ENCODE measurements around the gene GPR45.
A peak's percentile ranks its signal among the peaks of the same experiment; 100 is the strongest.
"Not testable (repeated sequence)": the region's sequence is repeated elsewhere in the genome, so short reads cannot be mapped to it uniquely, and the experiment has no call there.

The GPR45 gene

GRCh38 chr2:105241443-105241842 lies at the start of gene GPR45:
TSS of gene GPR45 (plus strand) at chr2:105241743. CDS start at chr2:105241859, 116 bp downstream.
- no peak for DNase-seq (ENCODE audit: low read depth)

- DNase-seq (ENCODE audit: low read depth) = no peak
Measured at GRCh38 chr2:105194022-105194675, 47.4 kb upstream of the GPR45 start.

DNA sequence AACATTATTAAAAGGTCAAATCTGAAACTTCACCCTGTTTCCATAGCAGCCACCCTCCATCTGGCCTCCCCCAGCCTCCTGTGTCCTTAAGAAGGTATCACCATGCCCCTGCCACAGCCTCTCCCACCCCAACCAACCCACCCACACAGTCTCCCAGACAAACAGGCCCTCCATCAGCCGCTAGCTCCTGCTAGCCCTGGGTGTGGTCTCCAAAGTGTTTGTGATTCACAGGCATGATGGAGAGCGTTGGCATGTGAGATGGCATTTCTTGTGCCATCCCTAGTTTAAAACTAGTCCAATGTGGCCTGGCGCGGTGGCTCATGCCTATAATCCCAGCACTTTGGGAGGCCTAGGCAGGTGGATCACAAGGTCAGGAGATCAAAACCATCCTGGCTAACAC lies 44.9 kb upstream of the GPR45 start:
- DNase-seq (ENCODE audit: low read depth) = no peak

DNA sequence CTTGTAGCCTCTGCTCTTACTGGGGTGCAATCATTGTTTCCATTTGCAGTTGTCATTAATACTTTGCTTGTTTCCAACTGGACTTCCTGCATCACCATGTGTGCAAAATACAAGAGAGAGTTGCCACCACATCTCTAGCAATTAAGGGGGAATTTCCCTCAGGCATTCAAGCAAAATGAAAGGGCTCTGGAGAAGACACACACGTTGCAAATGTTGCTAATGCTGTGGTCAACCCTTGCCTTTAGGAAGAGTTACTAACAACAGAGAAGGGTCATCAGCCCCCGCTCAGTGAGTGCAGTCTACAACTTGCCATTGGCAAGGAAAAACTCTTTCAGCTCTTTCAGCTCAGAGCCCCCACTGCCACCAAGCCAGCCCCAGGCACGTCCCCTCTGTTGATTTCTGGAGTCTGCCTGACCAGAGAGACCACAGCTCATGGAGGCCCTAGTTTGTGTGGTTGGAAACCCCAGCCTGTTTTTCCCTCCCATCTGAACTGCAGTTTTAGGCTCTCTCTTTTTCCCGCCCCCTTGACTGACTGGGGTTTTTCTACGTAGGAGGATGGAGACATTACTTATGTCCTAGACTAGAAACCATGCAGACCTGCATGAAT lies 25.9 kb upstream of the GPR45 start:
- no peak for DNase-seq (ENCODE audit: low read depth)

- no peak for DNase-seq (ENCODE audit: low read depth)
Measured at GRCh38 chr2:105220604-105221003, 20.9 kb upstream of the GPR45 start.

- no peak for DNase-seq (ENCODE audit: low read depth)
Measured at GRCh38 chr2:105224444-105224843, 17.1 kb upstream of the GPR45 start.

DNA sequence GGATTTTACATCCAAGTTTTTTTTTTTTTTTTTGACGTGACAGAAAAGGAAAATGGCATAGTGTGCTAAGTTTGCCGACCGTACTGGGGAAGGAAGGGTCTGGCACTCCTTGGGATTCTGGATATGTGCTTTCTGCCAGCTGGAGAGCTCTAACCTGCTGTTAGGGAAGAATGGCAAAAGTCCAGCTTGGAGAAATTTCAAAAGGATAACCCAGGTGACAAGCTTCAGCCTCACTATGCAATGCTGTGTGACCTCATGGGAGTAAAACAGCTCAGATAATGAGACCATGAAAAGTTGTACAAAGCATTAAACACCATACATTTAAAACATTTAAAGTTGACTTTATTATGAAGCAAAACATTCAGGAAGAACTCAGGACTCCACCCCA lies 10.3 kb upstream of the GPR45 start:
- no peak for DNase-seq (ENCODE audit: low read depth)

GRCh38 chr2:105235388-105236059 lies 6.0 kb upstream of the GPR45 start:
- peak; percentile 32 for DNase-seq (ENCODE audit: low read depth)

DNA sequence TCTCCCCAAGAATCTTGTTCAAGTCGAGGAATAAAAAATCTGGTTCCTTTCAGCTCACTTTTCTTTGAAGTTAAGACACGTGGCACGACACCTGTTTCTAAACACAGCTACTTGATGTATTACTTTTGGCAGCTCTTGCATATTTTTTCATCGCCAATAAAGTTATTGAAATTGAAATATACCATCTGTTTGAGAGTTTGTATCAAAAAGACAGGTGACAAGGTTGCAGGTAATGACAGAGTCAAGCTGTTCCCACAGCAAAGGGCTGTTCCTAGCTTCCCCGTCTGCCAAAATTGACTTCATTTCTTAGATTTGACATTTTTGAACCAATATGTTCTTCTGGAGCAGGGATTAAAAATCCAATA lies 5.5 kb upstream of the GPR45 start:
- no peak for DNase-seq (ENCODE audit: low read depth)

GRCh38 chr2:105237045-105237765 lies 4.3 kb upstream of the GPR45 start:
- DNase-seq (ENCODE audit: low read depth) = no peak

GRCh38 chr2:105238664-105239240 lies 2.8 kb upstream of the GPR45 start:
- DNase-seq (ENCODE audit: low read depth) = no peak

GRCh38 chr2:105239924-105240323 lies 1.6 kb upstream of the GPR45 start:
- peak; percentile 80 for DNase-seq (ENCODE audit: low read depth)

DNA sequence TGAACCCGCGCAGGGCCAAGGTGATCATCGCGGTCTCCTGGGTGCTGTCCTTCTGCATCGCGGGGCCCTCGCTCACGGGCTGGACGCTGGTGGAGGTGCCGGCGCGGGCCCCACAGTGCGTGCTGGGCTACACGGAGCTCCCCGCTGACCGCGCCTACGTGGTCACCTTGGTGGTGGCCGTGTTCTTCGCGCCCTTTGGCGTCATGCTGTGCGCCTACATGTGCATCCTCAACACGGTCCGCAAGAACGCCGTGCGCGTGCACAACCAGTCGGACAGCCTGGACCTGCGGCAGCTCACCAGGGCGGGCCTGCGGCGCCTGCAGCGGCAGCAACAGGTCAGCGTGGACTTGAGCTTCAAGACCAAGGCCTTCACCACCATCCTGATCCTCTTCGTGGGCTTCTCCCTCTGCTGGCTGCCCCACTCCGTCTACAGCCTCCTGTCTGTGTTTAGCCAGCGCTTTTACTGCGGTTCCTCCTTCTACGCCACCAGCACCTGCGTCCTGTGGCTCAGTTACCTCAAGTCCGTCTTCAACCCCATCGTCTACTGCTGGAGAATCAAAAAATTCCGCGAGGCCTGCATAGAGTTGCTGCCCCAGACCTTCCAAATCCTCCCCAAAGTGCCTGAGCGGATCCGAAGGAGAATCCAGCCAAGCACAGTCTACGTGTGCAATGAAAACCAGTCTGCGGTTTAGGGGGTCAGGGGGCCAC lies 897 bp downstream of the GPR45 start:
- no peak for DNase-seq (ENCODE audit: low read depth)

DNA sequence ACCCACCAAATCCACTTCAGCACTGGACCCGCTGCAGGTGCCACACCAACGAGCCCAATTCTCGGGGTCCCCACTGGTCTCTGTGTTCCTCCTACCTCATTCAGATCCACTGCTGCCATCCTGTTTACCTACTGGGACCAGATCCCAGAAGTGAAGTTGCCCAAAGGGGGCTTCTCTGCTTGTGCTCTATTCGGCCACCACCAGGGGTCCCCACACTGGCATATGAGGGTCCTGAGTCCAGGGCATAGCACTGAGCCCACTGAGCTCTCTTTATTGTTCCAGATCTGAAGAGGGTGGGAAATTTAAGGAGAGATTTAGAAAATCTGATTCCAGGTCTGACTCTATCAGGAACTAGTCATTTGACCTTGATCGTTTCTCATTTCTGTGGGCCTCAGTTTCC lies 2.4 kb downstream of the GPR45 start:
- no peak for DNase-seq (ENCODE audit: low read depth)

- DNase-seq (ENCODE audit: low read depth) = no peak
Measured at GRCh38 chr2:105244451-105244850, 2.9 kb downstream of the GPR45 start.

DNA sequence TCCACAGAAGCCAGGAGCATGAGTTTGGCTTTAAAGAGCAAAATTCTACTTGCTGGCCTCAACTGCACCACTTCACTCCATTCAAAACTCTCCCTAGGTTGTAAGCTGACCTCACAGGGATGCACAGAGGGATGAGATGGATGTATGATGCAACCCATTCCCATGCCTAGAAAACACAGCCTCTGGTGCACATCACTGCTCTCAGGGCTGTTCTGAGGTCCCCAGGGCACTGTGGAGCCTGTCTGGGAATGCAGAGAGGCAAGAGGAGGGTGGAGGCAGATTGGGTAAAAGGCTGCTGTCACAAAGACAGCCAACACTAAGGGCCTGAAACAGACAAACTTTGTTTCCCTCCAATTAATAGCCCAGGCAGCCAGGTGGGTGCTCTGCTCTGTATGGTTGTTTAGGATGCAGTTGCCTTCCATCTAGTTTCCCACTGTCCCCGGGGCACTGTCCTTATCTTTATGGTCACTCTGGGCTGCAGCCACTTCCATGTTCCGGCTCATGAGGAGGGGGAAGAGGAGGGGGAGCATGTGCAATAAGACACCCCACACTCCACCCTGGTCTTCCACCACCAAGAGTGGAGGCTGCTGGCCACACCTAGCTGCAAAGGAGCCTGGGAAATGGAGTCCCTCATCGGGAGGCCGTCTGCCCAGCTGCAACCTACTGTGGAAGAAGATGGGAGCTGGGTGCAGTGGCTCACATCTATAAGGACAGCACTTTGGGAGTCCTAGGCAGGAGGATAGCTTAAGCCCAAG lies 7.0 kb downstream of the GPR45 start:
- DNase-seq (ENCODE audit: low read depth) = no peak

- DNase-seq (ENCODE audit: low read depth) = no peak
Measured at GRCh38 chr2:105249181-105249580, 7.6 kb downstream of the GPR45 start.

GRCh38 chr2:105249891-105250290 lies 8.3 kb downstream of the GPR45 start:
- no peak for DNase-seq (ENCODE audit: low read depth)

DNA sequence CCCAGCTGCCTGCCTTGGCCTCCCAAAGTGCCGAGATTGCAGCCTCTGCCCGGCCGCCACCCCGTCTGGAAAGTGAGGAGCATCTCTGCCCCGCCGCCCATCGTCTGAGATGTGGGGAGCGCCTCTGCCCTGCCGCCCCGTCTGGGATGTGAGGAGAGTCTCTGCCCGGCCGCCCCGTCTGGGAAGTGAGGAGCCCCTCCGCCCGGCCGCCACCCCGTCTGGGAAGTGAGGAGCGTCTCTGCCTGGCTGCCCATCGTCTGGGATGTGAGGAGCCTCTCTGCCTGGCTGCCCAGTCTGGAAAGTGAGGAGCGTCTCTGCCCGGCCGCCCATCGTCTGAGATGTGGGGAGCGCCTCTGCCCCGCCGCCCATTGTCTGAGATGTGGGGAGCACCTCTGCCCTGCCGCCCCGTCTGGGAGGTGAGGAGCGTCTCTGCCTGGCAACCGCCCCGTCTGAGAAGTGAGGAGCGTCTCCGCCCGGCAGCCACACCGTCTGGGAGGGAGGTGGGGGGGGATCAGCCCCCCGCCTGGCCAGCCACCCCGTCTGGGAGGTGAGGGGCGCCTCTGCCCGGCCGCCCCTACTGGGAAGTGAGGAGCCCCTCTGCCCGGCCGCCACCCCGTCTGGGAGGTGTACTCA lies 9.6 kb downstream of the GPR45 start:
- DNase-seq (ENCODE audit: low read depth) = not testable (repeated sequence)

DNA sequence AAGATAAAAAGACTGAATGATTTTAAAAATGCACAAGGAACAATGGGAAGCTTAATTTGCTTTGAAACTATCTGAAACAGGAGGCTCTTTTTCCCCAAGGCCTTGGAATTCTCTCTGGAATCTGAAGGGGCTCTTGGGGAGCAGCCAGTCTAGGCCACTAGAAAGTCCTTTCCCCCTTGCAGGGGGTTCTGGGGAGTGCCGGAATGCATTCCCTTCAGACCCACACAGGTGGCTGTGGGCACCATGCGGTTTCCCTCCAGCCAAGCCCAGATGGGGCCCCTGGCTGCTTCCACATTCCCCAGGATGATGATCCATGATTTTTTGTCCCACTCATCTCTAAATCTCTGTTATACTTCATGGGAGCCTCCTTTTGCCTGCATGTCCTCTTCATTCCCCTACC lies 10.7 kb downstream of the GPR45 start:
- no peak for DNase-seq (ENCODE audit: low read depth)

Measured in HS-5 (cell line).